ENCODE results near the gene BEX2.

BEX2 gene

GRCh38 chrX:103276581-103277002, 34.2 kb downstream of the BEX2 start, which contains the start of gene TCEAL5:
TSS of gene TCEAL5 (minus strand) at chrX:103276750. CDS start at chrX:103274563, 2,187 bp downstream.
- Mint-ChIP-seq H3K4me3 (peak within 1 kb of the TSS; percentile 34 to 59 (median 37)), H3K4me1 (no peaks in the 10 kb centered on the region), H3K27ac (no peak within 1 kb of the TSS), H3K9me3 (peaks cover 6% of the 10 kb centered on the region), H3K27me3 (ENCODE audit: low read depth) (peaks cover 8% of the 10 kb centered on the region), H3K36me3 (ENCODE audit: low read depth) (no peaks in the 10 kb centered on the region)
- no peak for TF ChIP-seq CTCF (IDR thresholded peaks at IDR 0.05; ENCODE audit: unreplicated experiment in 3 of 3)

- H3K9me3 Mint-ChIP-seq = peaks cover 6% of the 10 kb centered on the region
- no peaks in the 10 kb centered on the region for H3K4me1 Mint-ChIP-seq
- peaks cover 8% of the 10 kb centered on the region for H3K27me3 Mint-ChIP-seq (ENCODE audit: low read depth)
- H3K36me3 Mint-ChIP-seq (ENCODE audit: low read depth) = no peaks in the 10 kb centered on the region
- no peak overlapping the region for H3K27ac Mint-ChIP-seq
- H3K4me3 Mint-ChIP-seq = peak overlapping the region; percentile 34 to 59 (median 37)
- TF ChIP-seq CTCF (IDR thresholded peaks at IDR 0.05; ENCODE audit: unreplicated experiment in 3 of 3) = no peak
Observed at GRCh38 chrX:103275947-103276567, 34.7 kb downstream of the BEX2 start.

GRCh38 chrX:103274284-103274683, 36.5 kb downstream of the BEX2 start:
- Mint-ChIP-seq H3K9me3 (peaks cover 2% of the 10 kb centered on the region), H3K4me1 (no peaks in the 10 kb centered on the region), H3K27ac (no peak overlapping the region), H3K4me3 (no peak overlapping the region), H3K27me3 (ENCODE audit: low read depth) (peaks cover 8% of the 10 kb centered on the region), H3K36me3 (ENCODE audit: low read depth) (no peaks in the 10 kb centered on the region)
- no peak for TF ChIP-seq CTCF (IDR thresholded peaks at IDR 0.05; ENCODE audit: unreplicated experiment in 3 of 3)
